GM10248 (cell line): ENCODE results near the gene PML.
"Not testable (repeated sequence)": the region's sequence is repeated elsewhere in the genome, so short reads cannot be mapped to it uniquely, and the experiment has no call there.

ENCODE experiments used
- CTCF ChIA-PET: fragments of 300-600 bp; sonication (Branson Sonifier 250); formaldehyde crosslinking; extraction: SDS; loops from one replicate; lab custom pipeline; 2021; ENCODE audit warnings: antibody characterized with exemption; lab: Yijun Ruan, JAX
- POLR2A ChIA-PET: fragments of 350-650 bp; sonication (Branson Sonifier 250); formaldehyde crosslinking; extraction: SDS; loops from one replicate; lab custom pipeline; 2020; ENCODE audit warnings: antibody characterized with exemption; lab: Yijun Ruan, JAX
- DNase-seq: peaks from one replicate; pipeline ENCODE4 v3.0.0; 2012; ENCODE audit errors: extremely low spot score
- TF ChIP-seq, protein P1 (sequence below): IDR thresholded peaks from 2 replicates; pipeline ENCODE4 v1.5.1; 2012; ENCODE audit warnings: mild to moderate bottlenecking, low read depth; ENCODE audit errors: extremely low read depth, missing control alignments, control extremely low read depth

Gene PML

DNA sequence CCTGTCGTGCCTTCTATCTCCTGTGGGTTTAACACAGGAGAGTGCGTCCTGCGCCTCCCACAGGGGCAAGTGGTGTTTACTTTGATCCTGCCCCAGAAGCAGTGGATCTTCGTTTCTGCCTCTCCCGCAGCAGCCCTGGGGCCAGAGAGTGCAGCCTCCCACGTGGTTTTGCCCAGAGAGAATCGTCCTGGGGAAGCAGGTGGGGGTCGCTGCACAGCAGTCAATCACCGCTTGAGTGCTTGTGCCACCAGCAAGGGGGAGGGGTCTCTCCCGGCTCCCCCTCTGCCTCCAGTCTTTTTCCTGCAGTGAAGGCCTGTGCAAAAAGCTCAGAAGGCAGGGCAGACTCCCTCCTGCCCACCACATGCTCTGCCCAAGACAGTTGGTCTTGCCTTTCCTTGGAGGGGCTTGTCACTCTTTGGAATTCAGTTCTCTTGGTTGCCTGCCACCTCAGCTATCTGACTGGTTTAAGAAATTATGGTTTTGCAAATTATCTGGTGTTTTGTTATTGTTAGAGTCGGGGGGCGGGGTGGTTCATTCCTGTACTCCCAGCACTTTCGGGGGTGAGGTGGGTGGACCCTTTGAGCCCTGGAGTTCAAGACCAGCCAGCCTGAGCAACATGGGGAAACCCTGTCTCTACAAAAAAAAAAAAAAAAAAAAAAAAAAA lies 29.3 kb upstream of the PML start:
- CTCF ChIA-PET: interaction anchor here (0.7 to 4.7 kb wide), 14 partner anchors 10 to 355 kb away, joined by 3 to 40 read pairs (median 4); partner anchors contain the start of gene PML
- POLR2A ChIA-PET: no interaction called here
- TF ChIP-seq, protein P1, sequence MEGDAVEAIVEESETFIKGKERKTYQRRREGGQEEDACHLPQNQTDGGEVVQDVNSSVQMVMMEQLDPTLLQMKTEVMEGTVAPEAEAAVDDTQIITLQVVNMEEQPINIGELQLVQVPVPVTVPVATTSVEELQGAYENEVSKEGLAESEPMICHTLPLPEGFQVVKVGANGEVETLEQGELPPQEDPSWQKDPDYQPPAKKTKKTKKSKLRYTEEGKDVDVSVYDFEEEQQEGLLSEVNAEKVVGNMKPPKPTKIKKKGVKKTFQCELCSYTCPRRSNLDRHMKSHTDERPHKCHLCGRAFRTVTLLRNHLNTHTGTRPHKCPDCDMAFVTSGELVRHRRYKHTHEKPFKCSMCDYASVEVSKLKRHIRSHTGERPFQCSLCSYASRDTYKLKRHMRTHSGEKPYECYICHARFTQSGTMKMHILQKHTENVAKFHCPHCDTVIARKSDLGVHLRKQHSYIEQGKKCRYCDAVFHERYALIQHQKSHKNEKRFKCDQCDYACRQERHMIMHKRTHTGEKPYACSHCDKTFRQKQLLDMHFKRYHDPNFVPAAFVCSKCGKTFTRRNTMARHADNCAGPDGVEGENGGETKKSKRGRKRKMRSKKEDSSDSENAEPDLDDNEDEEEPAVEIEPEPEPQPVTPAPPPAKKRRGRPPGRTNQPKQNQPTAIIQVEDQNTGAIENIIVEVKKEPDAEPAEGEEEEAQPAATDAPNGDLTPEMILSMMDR: no peak
- no peak for DNase-seq

DNA sequence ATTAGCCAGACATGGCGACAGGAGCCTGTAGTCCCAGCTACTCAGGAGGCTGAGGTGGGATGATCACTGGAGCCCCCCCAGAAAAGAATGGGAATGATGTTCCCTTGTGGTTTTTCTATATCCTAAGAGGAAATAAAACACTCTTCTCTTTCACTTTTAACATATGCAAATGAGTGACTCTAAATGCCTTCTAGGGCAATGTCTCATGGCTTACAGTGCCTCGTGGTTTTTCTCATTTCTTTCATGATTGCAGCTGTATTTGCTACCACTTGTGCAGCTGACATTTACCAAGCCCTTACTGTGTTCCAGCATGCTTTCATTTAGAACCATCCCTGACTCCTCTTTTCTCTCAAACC lies 28.8 kb upstream of the PML start:
- ChIA-PET POLR2A (no interaction called here), CTCF (interaction anchor here (0.7 to 4.7 kb wide), 13 partner anchors 8 to 354 kb away, joined by 3 to 40 read pairs (median 4); partner anchors contain the start of gene PML)
- TF ChIP-seq, protein P1: no peak
- DNase-seq: peak; percentile 69

- no peak for DNase-seq
- TF ChIP-seq, protein P1: no peak
- ChIA-PET CTCF (interaction anchor here (1.2 to 12.6 kb wide), 2 partner anchors 17 to 23 kb away, joined by 3 to 162 read pairs; partner anchors contain the start of genes PML and STOML1), POLR2A (no interaction called here)
Observed at GRCh38 chr15:73968461-73968860, 26.1 kb upstream of the PML start.

DNA sequence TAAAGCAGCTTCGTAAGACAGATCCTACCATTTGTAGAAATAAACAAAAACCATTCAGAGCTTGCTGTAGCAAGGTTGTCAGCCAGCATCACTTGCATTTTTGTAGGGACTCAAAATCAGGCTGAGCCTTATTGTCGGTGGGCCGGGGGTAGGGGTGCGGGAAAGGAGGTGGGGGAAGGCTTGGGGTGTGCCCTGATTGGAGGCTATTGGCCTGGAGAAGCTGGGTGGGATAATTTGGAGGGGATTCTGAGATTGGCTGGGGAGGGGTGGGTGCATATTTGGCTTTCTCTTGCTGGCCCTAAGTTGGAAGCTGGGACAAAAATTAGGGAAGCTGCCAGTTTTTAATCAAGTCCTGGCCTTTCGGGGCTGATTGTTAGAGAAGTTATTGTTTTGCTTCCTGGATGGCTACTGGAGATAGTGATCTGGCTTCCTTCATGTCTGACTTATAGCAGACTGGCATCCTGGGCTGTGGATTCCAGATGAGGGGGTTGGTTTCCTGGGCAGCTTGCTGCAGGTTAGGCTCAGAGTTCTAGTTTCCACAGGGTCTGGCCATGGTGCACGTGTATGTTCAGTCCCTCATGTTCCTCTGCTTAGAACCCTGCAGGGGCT lies 25.3 kb upstream of the PML start:
- TF ChIP-seq, protein P1: no peak
- ChIA-PET POLR2A (no interaction called here), CTCF (interaction anchor here (0.9 to 12.6 kb wide), 3 partner anchors 19 to 38 kb away, joined by 3 to 162 read pairs (median 3); partner anchors contain the start of genes PML and STOML1)
- no peak for DNase-seq

DNA sequence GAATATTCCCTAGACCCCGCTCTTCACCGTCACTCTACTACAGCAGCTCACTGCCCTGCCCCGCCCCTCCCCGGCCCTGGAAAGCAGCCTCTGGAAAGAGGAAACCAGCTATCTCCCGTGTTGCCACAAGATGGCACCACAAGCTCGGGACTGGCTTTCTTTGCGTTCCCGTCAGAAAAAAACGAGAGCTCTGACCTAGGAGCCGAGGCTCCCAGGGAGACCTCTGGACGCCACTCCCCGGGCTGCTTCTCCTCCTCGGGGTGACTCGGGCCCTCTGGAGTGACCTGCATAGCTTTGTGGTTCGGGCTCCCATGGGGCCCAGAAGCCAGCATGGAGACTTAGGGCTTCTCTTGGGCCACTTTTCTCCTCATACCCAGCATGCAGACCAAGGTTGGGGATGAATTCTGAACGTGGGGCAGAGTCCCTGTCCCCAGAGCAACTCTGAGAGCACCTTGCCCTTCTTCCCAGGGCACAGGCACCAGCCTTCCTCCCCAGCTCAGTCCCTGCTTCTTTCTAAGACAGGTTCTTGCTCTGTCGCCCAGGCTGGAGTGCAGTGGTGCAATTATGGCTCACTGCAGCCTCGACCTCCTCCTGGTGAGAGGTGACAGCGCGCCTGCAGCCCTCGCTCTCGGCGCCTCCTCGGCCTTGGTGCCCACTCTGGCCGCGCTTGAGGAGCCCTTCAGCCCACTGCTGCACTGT lies 21.4 kb upstream of the PML start:
- CTCF ChIA-PET: interaction anchor here (0.6 to 12.6 kb wide), 38 partner anchors 8 to 1301 kb away, joined by 3 to 162 read pairs (median 6); partner anchors contain the start of genes PML and STOML1

DNA sequence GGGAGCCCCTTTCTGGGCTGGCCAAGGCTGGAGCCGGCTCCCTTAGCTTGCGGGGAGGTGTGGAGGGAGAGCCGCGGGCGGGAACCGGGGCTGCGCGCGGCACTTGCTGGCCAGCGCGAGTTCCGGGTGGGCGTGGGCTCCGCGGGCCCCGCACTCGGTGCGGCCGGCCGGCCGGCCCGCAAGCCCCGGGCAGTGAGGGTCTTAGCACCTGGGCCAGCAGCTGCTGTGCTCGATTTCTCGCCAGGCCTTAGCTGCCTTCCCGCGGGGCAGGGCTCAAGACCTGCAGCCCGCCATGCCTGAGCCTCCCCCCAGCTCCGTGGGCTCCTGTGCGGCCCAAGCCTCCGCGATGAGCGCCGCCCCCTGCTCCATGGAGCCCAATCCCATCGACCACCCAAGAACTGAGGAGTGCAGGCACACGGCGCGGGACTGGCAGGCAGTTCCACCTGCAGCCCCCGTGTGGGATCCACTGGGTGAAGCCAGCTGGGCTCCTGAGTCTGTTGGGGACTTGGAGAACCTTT lies 20.8 kb upstream of the PML start:
- POLR2A ChIA-PET, DNase-seq: not testable (repeated sequence)
- CTCF ChIA-PET: interaction anchor here (0.8 to 12.6 kb wide), 16 partner anchors 8 to 347 kb away, joined by 3 to 162 read pairs (median 8); partner anchors contain the start of genes PML and STOML1

More for the DNA sequence above, 21.4 kb upstream of the PML start:
- peak; percentile 86 for DNase-seq
- TF ChIP-seq, protein P1: peak; percentile 90
- POLR2A ChIA-PET: interaction anchor here (0.6 kb wide), 1 partner anchor 21 kb away, joined by 4 read pairs; the partner anchor contains the start of gene PML

DNA sequence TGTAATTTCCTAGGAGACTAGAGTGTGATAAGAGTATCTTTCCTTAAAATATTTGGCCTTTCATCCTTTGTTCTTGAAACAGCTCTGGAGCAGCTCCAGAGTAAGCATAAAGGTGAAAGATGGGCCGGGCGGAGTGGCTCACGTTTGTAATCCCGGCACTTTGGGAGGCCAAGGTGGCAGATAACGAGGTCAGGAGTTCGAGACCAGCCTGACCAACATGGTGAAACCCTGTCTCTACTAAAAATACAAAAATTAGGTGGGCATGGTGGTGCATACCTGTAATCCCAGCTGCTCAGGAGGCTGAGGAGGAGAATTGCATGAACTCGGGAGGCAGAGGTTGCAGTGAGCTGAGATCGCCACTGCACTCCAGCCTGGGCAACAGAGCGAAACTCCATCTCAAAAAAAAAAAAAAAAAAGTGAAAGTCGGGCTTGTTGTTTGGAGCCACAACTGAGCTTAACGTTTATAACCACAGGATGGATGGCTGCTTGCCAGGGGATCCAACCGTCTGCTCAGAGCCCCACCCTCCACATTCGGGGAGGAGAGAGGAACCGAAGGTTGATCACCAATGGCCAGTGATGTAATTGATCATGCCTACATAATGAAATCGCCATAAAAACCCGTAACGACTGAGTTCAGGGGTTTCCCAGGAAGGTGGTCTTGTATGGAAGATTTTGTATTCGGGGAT lies 18.9 kb upstream of the PML start:
- not testable (repeated sequence) for DNase-seq
- POLR2A ChIA-PET: interaction anchor here (0.7 kb wide), 1 partner anchor 151 kb away, joined by 4 read pairs; no protein-coding TSS in a partner anchor
- CTCF ChIA-PET: interaction anchor here (0.9 to 12.6 kb wide), 7 partner anchors 11 to 345 kb away, joined by 3 to 162 read pairs (median 15); partner anchors contain the start of genes PML and STOML1
